ENCODE data around the gene COL12A1. TPM values are rescaled to one million over a fixed set of nuclear protein-coding genes. Genes with fewer than 3 reads are reported as not detected.

The COL12A1 gene
- total RNA-seq, 4 donors from 2014 or later, result 14.2 to 45.1 (median 32.3) TPM

DNA sequence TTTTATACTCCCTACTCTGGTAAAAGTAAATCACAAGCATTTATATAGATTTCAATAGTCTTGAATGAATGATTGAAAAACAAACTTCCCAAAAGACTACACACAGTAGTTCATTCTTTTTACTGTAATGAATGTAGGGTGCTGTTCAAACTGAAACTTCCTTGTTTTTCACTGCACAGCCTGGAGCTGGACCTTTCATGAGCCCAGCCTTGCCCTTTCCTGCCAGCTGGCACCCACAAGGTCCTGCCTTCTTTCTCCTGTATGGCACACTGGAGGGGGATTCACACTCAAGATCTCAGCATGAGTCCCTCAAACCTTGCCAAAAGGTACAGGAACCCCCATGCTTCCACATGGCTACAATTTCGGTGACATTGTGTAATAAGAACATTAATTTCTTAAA, 50.9 kb downstream of the COL12A1 start:
- WGBS, 2 donors (ENCODE audit: low coverage in 1 of 2), result 60 to 86% methylated on average over 1 of the region's 1 CpG
- Histone ChIP-seq H3K27ac (no peak overlapping the region), H3K4me1 (no peaks in the 10 kb centered on the region), H3K27me3 (no peaks in the 10 kb centered on the region), H3K9me3 (no peaks in the 10 kb centered on the region), H3K36me3 (no peaks in the 10 kb centered on the region), H3K4me3 (no peak overlapping the region)
- intact Hi-C loops (cut with DNase I; ENCODE audit: low total_unique reads) (no loop called here), in situ Hi-C loops (cut with MboI; ENCODE audit: low pct_ligation_motif_present in 1 of 4, low pct_unique_long_range_greater_than_20kb in 1 of 4, low sequenced_read_pairs in 3 of 4) (no loop called here)
- no peak for DNase-seq
- TF ChIP-seq, protein P1, sequence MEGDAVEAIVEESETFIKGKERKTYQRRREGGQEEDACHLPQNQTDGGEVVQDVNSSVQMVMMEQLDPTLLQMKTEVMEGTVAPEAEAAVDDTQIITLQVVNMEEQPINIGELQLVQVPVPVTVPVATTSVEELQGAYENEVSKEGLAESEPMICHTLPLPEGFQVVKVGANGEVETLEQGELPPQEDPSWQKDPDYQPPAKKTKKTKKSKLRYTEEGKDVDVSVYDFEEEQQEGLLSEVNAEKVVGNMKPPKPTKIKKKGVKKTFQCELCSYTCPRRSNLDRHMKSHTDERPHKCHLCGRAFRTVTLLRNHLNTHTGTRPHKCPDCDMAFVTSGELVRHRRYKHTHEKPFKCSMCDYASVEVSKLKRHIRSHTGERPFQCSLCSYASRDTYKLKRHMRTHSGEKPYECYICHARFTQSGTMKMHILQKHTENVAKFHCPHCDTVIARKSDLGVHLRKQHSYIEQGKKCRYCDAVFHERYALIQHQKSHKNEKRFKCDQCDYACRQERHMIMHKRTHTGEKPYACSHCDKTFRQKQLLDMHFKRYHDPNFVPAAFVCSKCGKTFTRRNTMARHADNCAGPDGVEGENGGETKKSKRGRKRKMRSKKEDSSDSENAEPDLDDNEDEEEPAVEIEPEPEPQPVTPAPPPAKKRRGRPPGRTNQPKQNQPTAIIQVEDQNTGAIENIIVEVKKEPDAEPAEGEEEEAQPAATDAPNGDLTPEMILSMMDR (IDR thresholded peaks at IDR 0.05), result no peak
- TF ChIP-seq POLR2A (IDR thresholded peaks at IDR 0.05) (no peak), EP300 (IDR thresholded peaks at IDR 0.05; ENCODE audit: low read depth) (no peak), POLR2AphosphoS5 (IDR thresholded peaks at IDR 0.05) (no peak)

DNA sequence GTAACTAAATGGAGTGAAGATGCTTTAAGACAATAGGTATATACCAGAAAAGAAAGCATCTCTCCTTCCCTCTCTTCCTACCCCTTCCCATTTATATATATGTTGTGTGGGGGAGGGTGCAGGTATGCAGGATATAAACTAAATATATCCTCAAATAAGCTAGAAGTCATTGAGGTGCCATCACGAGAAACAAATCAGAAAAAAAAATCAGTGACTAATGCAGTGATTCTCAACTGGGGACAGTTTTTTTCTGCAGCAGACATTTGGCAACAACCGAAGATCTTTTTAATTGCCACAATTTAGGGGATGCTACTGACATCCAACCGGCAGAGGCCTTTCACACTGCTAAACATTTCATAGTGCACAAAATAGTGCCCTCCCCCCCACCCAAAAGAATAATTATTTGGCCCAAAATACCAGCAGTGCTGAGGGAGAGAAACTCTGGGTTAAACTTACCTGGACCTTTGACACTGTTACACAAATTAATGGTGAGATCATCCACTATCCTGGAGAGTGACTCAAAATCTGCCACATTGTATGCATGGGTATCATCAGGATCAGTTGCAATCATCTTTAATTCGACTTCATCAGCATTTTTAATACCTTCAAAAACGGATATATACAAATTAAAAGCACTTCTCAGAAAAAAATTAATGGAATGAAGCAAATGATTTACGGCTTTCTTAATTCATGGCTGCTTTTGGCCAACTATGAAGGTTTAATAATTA, 55.0 kb downstream of the COL12A1 start:
- Histone ChIP-seq H3K4me1 (no peaks in the 10 kb centered on the region), H3K27ac (no peak overlapping the region), H3K9me3 (no peaks in the 10 kb centered on the region), H3K4me3 (no peak overlapping the region), H3K27me3 (no peaks in the 10 kb centered on the region), H3K36me3 (no peaks in the 10 kb centered on the region)
- TF ChIP-seq, protein P1 (IDR thresholded peaks at IDR 0.05), result no peak
- TF ChIP-seq POLR2A (IDR thresholded peaks at IDR 0.05) (no peak), POLR2AphosphoS5 (IDR thresholded peaks at IDR 0.05) (no peak), EP300 (IDR thresholded peaks at IDR 0.05; ENCODE audit: low read depth) (no peak)
- 68 to 70% methylated on average over 6 of the region's 6 CpGs for WGBS, 2 donors (ENCODE audit: low coverage in 1 of 2)
- in situ Hi-C loops (cut with MboI; ENCODE audit: low pct_ligation_motif_present in 1 of 4, low pct_unique_long_range_greater_than_20kb in 1 of 4, low sequenced_read_pairs in 3 of 4) (no loop called here), intact Hi-C loops (cut with DNase I; ENCODE audit: low total_unique reads) (no loop called here)
- no peak for DNase-seq

DNA sequence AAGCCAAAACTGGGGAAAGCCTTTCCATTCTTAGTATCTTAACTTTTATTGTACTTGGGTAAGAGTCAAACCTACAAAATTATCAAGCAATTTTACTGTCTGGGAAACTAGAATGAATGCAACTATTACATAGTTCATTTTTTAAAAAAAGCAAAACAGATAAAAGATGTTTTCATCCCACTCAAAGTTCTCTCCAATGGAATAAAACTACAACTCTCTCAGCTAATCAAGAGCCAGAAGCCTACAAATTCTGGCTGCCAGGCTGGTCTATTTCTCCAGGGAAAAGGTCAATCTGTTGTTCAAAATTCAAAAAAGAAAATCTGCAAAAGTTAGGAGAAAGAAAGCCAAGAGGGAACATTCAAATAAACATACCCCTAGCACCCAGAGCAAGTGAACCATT, 56.2 kb downstream of the COL12A1 start:
- in situ Hi-C loops (cut with MboI; ENCODE audit: low pct_ligation_motif_present in 1 of 4, low pct_unique_long_range_greater_than_20kb in 1 of 4, low sequenced_read_pairs in 3 of 4), result no loop called here
- intact Hi-C loops (cut with DNase I; ENCODE audit: low total_unique reads), result no loop called here

DNA sequence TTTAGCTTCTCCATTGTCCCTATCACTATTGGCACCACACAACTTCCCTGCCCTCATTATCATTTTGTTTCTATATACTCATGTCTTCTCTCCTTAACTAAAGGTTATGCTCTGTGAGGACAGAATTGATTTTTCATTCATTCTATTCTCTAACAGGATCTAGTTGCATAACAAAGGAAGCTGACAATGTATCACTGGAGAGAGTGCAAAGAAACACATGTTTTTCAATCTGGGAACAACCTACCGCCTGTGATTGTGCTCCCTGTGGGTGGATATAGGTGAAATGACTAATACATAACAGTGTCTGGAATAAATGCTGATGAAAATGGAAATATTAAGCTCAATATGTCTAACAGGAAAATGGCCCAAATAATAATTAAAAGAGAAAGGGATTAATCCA, 56.6 kb downstream of the COL12A1 start:
- no peaks in the 10 kb centered on the region for H3K4me1 ChIP-seq
- in situ Hi-C loops (cut with MboI; ENCODE audit: low pct_ligation_motif_present in 1 of 4, low pct_unique_long_range_greater_than_20kb in 1 of 4, low sequenced_read_pairs in 3 of 4) (no loop called here), intact Hi-C loops (cut with DNase I; ENCODE audit: low total_unique reads) (no loop called here)
- no peaks in the 10 kb centered on the region for H3K27me3 ChIP-seq
- no peak for DNase-seq
- no peak overlapping the region for H3K27ac ChIP-seq
- TF ChIP-seq EP300 (IDR thresholded peaks at IDR 0.05; ENCODE audit: low read depth) (no peak), POLR2AphosphoS5 (IDR thresholded peaks at IDR 0.05) (no peak), POLR2A (IDR thresholded peaks at IDR 0.05) (no peak)
- TF ChIP-seq, protein P1 (IDR thresholded peaks at IDR 0.05), result no peak
- WGBS, 2 donors (ENCODE audit: low coverage in 1 of 2), result 69 to 87% methylated on average over 1 of the region's 1 CpG
- H3K9me3 ChIP-seq, result no peaks in the 10 kb centered on the region
- no peaks in the 10 kb centered on the region for H3K36me3 ChIP-seq
- no peak overlapping the region for H3K4me3 ChIP-seq

More for the DNA sequence above, 56.2 kb downstream of the COL12A1 start:
- no peak overlapping the region for H3K4me3 ChIP-seq
- H3K27me3 ChIP-seq, result no peaks in the 10 kb centered on the region
- H3K27ac ChIP-seq, result no peak overlapping the region
- TF ChIP-seq, protein P1 (IDR thresholded peaks at IDR 0.05), result no peak
- no peak for TF ChIP-seq POLR2A (IDR thresholded peaks at IDR 0.05)
- TF ChIP-seq POLR2AphosphoS5 (IDR thresholded peaks at IDR 0.05), result no peak
- no peak for TF ChIP-seq EP300 (IDR thresholded peaks at IDR 0.05; ENCODE audit: low read depth)
- H3K4me1 ChIP-seq, result no peaks in the 10 kb centered on the region
- no peak for DNase-seq
- no peaks in the 10 kb centered on the region for H3K9me3 ChIP-seq
- H3K36me3 ChIP-seq, result no peaks in the 10 kb centered on the region

Measured in transverse colon (tissue), 4 donors.